ENCODE data around the gene GAP43. TPM values are rescaled to one million over a fixed set of nuclear protein-coding genes. Genes with fewer than 3 reads are reported as not detected.

Gene GAP43
- not detected in 2 replicates for total RNA-seq (2014; rRNA removed; shearing (Covaris generic); ENCODE audit: low replicate concordance)

- peak; percentile 27 for DNase-seq (ENCODE audit: low read depth)
- in situ Hi-C loops (cut with HindIII; ENCODE audit: low pct_unique_long_range_greater_than_20kb, low sequenced_read_pairs): no loop called here
These were observed at the start of gene GAP43 for GRCh38 chr3:115623044-115623868. Gene GAP43 (plus strand): TSS chr3:115623510. CDS start chr3:115623690, 180 bp downstream.

DNA sequence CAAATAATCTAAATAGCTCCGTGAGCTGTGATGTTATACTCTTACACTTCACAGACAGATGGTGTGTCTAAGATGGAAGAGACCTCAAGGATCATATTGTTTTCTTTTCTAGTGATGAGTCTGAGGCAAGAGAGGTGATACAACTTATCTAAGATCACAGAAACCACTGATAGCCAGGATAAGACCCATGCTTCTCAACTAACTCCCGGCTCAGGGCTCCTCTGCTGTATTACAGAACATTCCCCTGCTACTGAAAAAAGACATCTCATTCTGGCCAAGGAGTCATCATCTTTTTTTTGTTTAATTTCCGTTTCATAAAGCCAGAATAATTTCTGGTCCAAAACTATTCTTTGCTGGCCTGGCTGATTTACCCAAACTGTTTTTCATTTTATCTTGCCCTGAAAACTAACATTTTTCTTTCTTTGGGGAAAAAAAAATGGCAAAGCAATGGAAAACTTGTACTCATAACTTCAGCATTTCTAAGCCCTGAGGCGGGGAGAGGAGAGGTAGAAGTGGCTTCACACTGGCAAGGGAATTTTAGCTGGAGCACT lies 46.9 kb upstream of the GAP43 start:
- in situ Hi-C loops (cut with HindIII; ENCODE audit: low pct_unique_long_range_greater_than_20kb, low sequenced_read_pairs): no loop called here
- no peak for DNase-seq (ENCODE audit: low read depth)

DNA sequence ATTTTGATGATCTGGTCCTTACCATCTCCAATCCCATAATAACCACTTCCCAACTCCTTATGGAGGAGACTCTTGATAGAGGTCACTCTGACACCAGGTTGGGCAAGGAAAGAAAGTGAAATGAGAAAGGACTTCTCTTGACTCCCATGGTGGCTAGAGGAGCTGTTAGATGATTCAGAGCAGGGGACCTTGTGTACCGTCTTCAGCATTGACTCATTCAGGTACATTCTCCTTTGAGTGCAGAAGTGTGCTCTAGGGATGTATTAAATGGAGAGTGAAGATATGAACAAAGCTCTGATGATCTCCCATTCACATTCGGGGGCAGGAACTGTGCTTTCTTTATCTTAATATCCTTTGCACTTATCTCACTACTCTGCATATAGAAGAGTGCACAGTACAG lies 46.3 kb upstream of the GAP43 start:
- in situ Hi-C loops (cut with HindIII; ENCODE audit: low pct_unique_long_range_greater_than_20kb, low sequenced_read_pairs): no loop called here
- DNase-seq (ENCODE audit: low read depth): no peak

GRCh38 chr3:115578331-115578730 lies 45.0 kb upstream of the GAP43 start:
- no peak for DNase-seq (ENCODE audit: low read depth)
- in situ Hi-C loops (cut with HindIII; ENCODE audit: low pct_unique_long_range_greater_than_20kb, low sequenced_read_pairs): no loop called here

GRCh38 chr3:115580566-115580965 lies 42.7 kb upstream of the GAP43 start:
- in situ Hi-C loops (cut with HindIII; ENCODE audit: low pct_unique_long_range_greater_than_20kb, low sequenced_read_pairs): no loop called here
- DNase-seq (ENCODE audit: low read depth): no peak

DNA sequence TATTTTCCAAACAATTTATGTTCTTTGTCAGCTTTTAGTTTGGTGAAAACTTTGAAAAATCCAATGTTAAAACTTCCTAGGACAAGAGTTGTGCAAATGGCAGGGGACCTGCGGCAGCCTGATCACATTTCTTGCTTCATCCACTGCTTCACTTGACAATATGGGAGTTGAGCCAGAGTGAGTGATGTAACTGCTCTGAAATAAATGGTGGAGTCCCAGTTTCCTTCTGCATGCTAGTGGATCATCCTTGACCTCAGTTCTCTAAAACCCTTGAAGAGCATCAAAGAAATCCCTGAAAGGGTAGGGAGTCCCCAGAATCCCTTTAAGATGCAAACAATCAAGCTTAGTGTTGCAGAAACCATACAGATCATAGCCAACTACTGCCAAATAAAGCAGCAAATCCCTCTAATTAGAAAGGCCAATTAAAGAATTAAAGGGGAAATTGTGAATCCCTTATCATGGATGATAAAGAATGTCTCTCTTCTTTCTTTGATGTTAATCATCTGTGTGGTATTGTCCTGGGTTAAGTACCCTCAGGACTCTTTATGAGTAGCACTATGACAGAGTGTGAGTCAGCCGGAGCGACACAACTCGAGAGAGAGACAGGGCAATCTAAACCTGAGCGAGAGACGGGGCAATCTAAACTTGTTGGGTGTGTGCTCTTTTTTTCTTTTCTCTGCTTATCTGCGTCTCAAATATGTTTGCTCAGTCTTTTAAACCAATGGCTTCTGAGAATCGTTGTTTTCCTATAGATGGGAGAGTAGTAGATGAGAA lies 41.8 kb upstream of the GAP43 start:
- no peak for DNase-seq (ENCODE audit: low read depth)
- in situ Hi-C loops (cut with HindIII; ENCODE audit: low pct_unique_long_range_greater_than_20kb, low sequenced_read_pairs): no loop called here

DNA sequence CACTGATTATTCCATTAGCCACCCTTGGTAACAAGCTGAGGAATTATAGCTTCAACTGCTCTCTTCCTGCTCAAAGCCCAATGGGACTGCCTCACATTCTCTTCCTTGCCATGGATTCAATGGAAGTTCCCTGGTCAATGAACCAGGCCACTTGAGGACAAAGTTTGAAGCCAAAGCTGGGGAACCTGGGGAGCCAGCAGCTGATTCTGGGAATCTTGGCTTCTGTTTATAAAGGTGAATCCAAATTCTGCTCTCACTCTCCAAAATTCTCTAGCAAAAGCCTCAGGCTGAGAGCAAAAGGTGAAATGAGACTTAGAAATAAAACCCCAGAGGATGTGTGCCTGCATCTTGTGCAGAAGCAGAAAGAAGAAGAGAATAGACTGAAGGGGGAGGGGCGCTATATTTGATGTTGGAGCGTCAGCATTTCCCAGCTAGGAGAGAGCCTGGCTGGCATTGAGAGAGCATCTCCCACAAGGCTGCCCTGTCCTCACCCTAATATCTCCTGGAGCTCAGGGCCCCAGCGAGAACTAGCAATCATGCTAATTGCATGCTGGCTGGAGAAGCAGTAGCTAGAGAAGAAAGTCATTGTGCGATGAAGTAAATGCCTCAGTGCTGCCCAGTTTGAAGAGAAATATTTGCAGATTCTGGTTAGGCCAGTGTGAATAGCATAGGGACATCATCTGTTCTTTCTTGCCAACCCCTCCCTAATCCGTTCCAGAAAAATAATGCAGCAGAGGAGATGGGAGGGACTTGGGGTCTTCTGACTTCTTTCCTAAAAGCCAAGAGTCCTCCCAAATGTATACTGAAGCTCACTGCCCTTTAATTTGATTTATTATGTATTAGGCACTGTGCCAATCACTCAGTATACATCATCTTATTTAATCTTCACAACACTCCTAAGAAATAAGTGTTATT lies 34.9 kb upstream of the GAP43 start:
- in situ Hi-C loops (cut with HindIII; ENCODE audit: low pct_unique_long_range_greater_than_20kb, low sequenced_read_pairs): no loop called here
- DNase-seq (ENCODE audit: low read depth): no peak

DNA sequence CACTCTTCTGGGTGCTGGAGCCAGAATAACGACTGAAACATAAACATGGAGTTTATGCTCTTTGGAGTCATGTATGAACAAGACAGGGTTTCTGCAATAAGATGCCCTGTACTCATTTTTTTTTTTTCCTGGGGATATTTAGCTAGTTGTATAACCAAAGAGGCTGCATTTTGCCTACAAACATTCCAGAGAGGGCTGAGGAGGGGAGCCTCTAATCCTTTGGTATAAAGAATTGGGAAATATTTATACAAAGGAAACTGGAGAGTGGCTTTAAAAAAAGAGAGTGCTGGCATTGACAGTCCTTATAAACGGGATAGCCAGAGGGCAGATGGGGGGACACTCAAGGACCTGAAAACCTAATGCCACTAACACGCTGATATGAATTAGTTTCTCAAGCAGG lies 32.4 kb upstream of the GAP43 start:
- in situ Hi-C loops (cut with HindIII; ENCODE audit: low pct_unique_long_range_greater_than_20kb, low sequenced_read_pairs): no loop called here
- DNase-seq (ENCODE audit: low read depth): no peak

GRCh38 chr3:115595611-115596275 lies 27.6 kb upstream of the GAP43 start:
- in situ Hi-C loops (cut with HindIII; ENCODE audit: low pct_unique_long_range_greater_than_20kb, low sequenced_read_pairs): no loop called here
- no peak for DNase-seq (ENCODE audit: low read depth)

DNA sequence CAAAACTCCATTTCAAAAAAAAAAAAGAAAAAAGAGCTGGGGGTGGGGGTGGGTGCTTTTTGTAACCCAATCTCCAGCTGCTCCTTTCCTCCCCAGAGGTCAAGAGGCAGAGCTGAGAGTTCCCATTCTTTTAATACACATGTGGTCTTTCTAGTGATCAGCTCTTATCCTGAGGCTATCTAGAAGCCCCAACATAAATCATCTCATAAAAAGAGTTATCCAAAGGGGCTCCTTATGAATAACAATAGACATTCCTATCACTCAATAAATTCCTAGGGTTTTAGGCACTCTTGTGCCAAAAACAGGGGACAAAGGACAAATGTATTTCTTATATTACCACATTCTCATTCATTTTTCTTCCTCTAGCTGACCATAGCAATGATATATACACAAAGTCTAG lies 25.1 kb upstream of the GAP43 start:
- in situ Hi-C loops (cut with HindIII; ENCODE audit: low pct_unique_long_range_greater_than_20kb, low sequenced_read_pairs): no loop called here
- DNase-seq (ENCODE audit: low read depth): no peak

- in situ Hi-C loops (cut with HindIII; ENCODE audit: low pct_unique_long_range_greater_than_20kb, low sequenced_read_pairs): no loop called here
- no peak for DNase-seq (ENCODE audit: low read depth)
These were observed 21.1 kb upstream of the GAP43 start for GRCh38 chr3:115602194-115602593.

- in situ Hi-C loops (cut with HindIII; ENCODE audit: low pct_unique_long_range_greater_than_20kb, low sequenced_read_pairs): no loop called here
- DNase-seq (ENCODE audit: low read depth): no peak
These were observed 11.7 kb upstream of the GAP43 start for GRCh38 chr3:115611630-115612029.

DNA sequence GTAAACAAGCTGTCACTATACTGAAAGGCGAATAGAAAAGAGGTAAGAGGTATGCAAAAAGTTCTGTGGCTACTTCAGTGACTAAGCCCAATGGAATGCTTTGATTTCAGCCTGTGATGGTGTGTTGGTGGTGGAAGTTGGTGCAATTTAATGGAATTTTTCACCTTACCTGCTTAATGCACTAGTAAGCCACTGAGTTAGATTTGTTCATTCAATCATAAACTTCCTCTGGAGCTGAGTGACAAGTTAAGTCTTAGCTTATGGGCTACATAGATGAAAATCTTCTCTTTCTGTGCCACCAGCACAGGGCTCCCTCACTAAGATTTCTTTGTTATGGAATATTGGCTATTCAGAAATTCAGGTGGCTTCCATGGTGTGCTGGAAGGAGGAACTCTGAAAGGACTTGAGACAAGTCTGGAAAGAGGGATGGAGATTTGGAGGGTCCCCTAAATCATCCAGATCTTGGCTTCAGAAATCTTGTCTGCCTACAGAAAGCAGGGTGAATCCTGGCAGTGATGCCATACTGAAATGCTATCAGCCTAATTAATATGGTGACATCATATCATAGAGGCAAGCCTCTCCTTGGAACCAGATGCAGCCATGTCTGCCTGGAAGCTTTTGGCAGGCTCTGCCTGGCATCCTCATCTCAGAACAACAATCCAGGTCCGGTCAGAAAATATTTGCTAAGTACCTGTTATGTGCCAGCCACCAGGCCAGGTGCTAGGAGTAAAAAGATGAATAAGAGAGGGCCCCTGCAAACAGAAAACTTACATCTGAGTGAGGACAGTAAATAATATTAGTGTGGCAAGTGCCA lies 8.1 kb upstream of the GAP43 start:
- in situ Hi-C loops (cut with HindIII; ENCODE audit: low pct_unique_long_range_greater_than_20kb, low sequenced_read_pairs): no loop called here
- peak; percentile 1 for DNase-seq (ENCODE audit: low read depth)

- no peak for DNase-seq (ENCODE audit: low read depth)
- in situ Hi-C loops (cut with HindIII; ENCODE audit: low pct_unique_long_range_greater_than_20kb, low sequenced_read_pairs): no loop called here
These were observed 6.8 kb upstream of the GAP43 start for GRCh38 chr3:115616461-115616860.

- in situ Hi-C loops (cut with HindIII; ENCODE audit: low pct_unique_long_range_greater_than_20kb, low sequenced_read_pairs): no loop called here
- no peak for DNase-seq (ENCODE audit: low read depth)
These were observed 5.7 kb upstream of the GAP43 start for GRCh38 chr3:115617591-115617990.

DNA sequence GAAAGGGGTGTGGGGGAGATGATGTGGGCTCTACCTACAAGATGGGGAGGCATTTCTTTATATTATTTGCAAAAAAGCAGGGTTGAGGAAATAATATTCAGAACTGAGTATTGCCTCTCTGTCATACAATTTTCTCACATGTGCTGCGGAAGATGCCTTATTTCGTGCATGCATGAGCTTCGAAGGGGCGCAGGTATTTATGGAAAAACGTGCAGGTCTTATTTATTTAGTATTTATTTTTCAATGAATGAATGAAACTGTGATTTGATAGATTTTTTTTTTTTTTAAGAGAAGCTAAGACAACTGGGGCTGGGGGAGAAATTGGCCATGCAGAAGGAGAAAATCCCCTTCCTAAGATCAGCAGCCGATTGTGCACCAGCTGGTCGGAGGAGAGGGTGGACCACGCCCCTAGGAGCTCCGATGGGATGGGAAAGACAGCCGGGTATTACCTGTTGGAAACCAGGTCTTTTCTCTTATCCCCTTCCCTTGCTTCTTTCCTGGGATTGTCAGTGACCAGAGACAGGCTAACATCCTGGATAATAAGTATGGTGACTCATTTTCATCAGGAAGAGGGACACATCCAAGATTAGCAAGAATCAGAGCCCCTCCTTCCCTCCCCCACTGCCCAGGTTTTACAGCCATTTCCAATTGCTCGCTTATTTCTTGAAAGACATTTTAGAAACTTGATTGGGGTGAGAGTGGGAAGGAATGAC lies 875 bp downstream of the GAP43 start:
- no peak for DNase-seq (ENCODE audit: low read depth)

More for the DNA sequence above, 875 bp downstream of the GAP43 start:
- in situ Hi-C loops (cut with HindIII; ENCODE audit: low pct_unique_long_range_greater_than_20kb, low sequenced_read_pairs): no loop called here

All from Caki2 (cell line).